BJ (cell line): ENCODE results near the gene CXorf65. TPM values are rescaled to one million over a fixed set of nuclear protein-coding genes. Genes with fewer than 3 reads are reported as not detected.

Experiments
- CTCF ChIA-PET: fragments of 350-600 bp; formaldehyde crosslinking; extraction: SDS; loops from one replicate; lab custom pipeline; 2021; ENCODE audit warnings: antibody characterized with exemption, inconsistent platforms; lab: Yijun Ruan, JAX
- POLR2A ChIA-PET: fragments of 300-600 bp; sonication (Branson Sonifier 250); formaldehyde crosslinking; extraction: SDS; loops from one replicate; lab custom pipeline; 2021; ENCODE audit warnings: antibody characterized with exemption; lab: Charles Lee
- DNase-seq: peaks from one replicate; pipeline ENCODE4 v3.0.0-alpha.2; 2011; ENCODE audit warnings: low read depth
- H3K27me3 ChIP-seq: 2 replicates; pipeline ENCODE4 v1.6.0; 2011; ENCODE audit warnings: low read length; ENCODE audit not compliant: control insufficient read depth, insufficient read depth
- H3K36me3 ChIP-seq: 2 replicates; pipeline ENCODE4 v1.5.1; 2011; ENCODE audit warnings: low read length; ENCODE audit not compliant: control insufficient read depth, insufficient read depth
- H3K4me3 ChIP-seq: 2 replicates; pipeline ENCODE4 v1.5.1; 2011; ENCODE audit warnings: low read depth, mild to moderate bottlenecking, control low read depth, low read length
- polyA plus RNA-seq: library from polyadenylated mRNA; depleted of rRNA; stranded (reverse); fragments of >200 nt; gene quantifications from 2 replicates; pipeline ENCODE4 v1.2.3, GENCODE V29; 2011
- TF ChIP-seq, protein P1 (sequence below): IDR thresholded peaks from 2 replicates; pipeline ENCODE4 v1.5.1; 2011; ENCODE audit warnings: low read depth, mild to moderate bottlenecking, control low read depth, inconsistent platforms, low read length, moderate library complexity; ENCODE audit not compliant: insufficient read depth

The CXorf65 gene
- polyA plus RNA-seq, 1 experiment, result not detected

DNA sequence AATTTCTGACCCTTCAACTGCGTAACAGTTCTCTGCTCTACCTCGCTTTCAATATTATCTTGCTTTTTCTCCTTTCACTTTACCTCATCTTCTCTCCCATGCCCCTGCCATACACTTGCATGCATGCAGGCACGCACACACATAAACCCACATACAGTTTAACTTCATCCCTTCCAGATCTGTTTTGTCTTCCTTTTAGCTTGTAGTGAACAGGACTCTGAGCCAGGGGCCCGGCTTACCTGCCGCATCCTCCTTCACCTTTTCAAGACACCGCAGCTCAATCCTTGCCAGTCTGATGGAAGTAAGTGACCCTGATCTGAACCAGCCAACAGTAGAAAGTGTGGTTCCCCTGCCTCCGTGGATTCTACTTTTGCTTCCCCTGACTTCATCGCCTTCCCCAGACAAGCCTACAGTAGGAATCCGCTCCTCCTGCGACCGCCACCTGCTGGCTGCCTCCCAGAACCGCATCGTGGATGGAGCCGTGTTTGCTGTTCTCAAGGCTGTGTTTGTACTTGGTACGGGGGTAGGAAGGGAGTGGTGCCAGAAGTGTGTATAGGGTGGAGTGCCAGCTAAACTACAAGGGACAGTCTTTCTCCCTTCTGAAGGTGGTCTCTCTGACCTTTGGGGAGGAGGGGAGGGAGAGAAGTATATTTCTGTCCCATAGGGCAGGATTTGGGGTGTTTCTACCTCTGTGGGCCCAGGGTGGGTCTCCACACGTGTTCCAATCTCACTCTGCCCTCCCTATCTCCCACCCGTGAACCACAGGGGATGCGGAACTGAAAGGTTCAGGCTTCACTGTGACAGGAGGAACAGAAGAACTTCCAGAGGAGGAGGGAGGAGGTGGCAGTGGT lies 22.6 kb upstream of the CXorf65 start:
- ChIA-PET POLR2A (no interaction called here), CTCF (interaction anchor here (0.6 to 3.9 kb wide), 8 partner anchors 9 to 133 kb away, joined by 3 to 19 read pairs (median 6); partner anchors contain the start of gene MED12)
- TF ChIP-seq, protein P1, sequence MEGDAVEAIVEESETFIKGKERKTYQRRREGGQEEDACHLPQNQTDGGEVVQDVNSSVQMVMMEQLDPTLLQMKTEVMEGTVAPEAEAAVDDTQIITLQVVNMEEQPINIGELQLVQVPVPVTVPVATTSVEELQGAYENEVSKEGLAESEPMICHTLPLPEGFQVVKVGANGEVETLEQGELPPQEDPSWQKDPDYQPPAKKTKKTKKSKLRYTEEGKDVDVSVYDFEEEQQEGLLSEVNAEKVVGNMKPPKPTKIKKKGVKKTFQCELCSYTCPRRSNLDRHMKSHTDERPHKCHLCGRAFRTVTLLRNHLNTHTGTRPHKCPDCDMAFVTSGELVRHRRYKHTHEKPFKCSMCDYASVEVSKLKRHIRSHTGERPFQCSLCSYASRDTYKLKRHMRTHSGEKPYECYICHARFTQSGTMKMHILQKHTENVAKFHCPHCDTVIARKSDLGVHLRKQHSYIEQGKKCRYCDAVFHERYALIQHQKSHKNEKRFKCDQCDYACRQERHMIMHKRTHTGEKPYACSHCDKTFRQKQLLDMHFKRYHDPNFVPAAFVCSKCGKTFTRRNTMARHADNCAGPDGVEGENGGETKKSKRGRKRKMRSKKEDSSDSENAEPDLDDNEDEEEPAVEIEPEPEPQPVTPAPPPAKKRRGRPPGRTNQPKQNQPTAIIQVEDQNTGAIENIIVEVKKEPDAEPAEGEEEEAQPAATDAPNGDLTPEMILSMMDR, result peak; percentile 82
- H3K27me3 ChIP-seq, result no peaks in the 10 kb centered on the region
- H3K36me3 ChIP-seq, result peaks cover 32% of the 10 kb centered on the region
- no peak overlapping the region for H3K4me3 ChIP-seq
- DNase-seq, result no peak

DNA sequence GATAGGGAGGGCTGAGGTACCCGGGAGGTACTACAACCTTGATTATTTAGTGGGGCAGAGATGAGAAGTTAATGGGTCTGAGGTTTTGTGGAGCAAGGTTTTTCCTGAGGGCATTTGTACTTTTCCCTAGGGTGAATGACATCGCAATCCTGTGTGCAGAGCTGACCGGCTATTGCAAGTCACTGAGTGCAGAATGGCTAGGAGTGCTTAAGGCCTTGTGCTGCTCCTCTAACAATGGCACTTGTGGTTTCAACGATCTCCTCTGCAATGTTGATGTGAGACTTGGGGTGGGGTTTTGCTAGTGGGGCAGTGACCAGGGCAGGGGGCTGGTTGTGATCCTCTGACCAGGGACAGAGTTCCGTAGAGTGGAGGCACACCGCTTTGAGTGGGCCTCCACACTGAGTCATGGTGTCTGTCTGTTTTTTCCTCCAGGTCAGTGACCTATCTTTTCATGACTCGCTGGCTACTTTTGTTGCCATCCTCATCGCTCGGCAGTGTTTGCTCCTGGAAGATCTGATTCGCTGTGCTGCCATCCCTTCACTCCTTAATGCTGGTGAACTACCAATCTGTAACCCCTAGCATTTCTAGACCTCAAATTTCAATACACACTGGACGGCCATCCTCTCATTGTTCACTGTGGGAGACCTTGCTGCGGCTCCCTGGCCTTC lies 21.8 kb upstream of the CXorf65 start:
- TF ChIP-seq, protein P1, result no peak
- H3K4me3 ChIP-seq, result no peak overlapping the region
- H3K36me3 ChIP-seq, result peaks cover 30% of the 10 kb centered on the region
- ChIA-PET CTCF (interaction anchor here (0.6 to 3.9 kb wide), 7 partner anchors 8 to 130 kb away, joined by 3 to 19 read pairs (median 6); partner anchors contain the start of gene MED12), POLR2A (no interaction called here)
- no peak for DNase-seq
- no peaks in the 10 kb centered on the region for H3K27me3 ChIP-seq

DNA sequence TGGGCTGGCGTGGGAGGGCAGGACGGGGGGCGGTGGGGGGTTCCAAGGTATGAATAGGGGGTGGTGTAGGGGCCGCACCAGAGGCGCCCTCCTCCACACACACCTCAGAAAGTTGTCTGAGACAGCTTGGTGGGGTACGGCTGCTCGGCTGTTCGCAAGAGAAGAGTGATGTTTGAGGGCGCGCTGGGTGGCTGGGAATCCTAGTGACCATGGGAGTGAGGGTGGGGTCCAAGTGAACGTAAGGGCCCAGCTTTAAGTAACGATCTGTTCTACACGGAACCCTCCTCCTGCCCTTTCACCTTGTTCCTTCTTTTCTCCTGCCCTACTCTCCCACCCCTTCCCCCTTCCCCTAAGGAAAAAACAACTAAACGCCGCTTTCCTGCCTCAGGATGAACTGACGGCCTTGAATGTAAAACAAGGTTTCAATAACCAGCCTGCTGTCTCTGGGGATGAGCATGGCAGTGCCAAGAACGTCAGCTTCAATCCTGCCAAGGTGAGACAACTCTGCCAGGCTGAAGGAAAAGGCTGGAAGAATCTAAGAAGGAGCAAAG lies 12.5 kb upstream of the CXorf65 start:
- Histone ChIP-seq H3K36me3 (peaks cover 11% of the 10 kb centered on the region), H3K27me3 (no peaks in the 10 kb centered on the region), H3K4me3 (peak overlapping the region; percentile 69)
- TF ChIP-seq, protein P1, result no peak
- DNase-seq, result no peak
- CTCF ChIA-PET, result interaction anchor here (0.9 to 2.3 kb wide), 3 partner anchors 11 to 22 kb away, joined by 3 to 8 read pairs (median 3); partner anchors contain the start of gene CXorf65
- POLR2A ChIA-PET, result interaction anchor here (1.4 kb wide), 1 partner anchor 13 kb away, joined by 4 read pairs; the partner anchor contains the start of gene CXorf65

DNA sequence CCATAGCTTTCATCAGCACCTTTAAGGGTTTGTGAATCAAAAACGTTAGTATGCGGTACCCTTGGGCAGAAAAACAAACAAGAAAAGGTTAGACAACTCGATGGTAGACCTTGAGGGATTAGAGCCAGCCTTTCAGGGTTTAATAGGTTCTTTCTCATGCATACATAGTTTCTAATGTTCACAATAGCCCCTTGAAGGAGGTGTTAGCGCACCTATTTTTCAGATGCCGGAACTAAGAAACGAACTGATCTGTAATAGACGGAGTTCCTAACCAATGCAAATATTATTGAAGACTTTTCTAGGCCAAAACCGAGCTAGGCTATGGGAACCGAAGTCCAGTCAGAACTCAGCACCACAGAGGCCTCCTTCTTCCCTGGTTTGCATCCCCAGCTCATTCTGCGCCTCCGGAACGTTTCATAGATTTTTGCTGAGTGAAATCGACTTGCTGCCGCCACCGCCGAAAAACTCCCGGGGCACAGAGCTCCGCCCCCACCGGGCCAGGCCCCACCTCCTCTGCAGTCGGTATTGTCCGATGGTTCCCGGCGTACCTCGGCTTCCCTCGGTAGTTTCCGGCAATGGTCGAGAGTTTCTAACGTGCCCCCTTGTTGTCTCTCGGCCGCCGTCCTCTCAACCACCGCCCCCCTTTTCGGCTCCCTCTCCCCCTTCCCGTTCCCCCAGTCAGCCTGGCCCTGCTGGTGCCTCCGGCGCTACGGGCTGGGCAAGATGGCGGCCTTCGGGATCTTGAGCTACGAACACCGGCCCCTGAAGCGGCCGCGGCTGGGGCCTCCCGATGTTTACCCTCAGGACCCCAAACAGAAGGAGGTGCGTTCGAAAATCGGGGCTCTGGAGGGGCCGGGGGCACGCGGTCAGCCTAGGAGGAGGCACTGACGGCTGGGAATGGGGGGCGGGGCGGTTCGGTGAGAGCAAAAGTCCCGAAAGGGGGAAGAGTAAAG lies 11.8 kb upstream of the CXorf65 start, which contains the start of gene MED12:
Gene MED12 (plus strand): TSS at position 565 of the 953 bp plus-strand sequence. CDS start 159 bp downstream, at position 724.
- peak; percentile 35 for DNase-seq
- peak within 1 kb of the TSS; percentile 69 for H3K4me3 ChIP-seq
- no peaks in the 10 kb centered on the region for H3K27me3 ChIP-seq
- TF ChIP-seq, protein P1, result no peak
- ChIA-PET CTCF (interaction anchor here (0.6 to 2.3 kb wide), 6 partner anchors 9 to 181 kb away, joined by 3 to 8 read pairs (median 4); partner anchors contain the start of gene CXorf65), POLR2A (interaction anchor here (1.4 kb wide), 1 partner anchor 12 kb away, joined by 4 read pairs; the partner anchor contains the start of gene CXorf65)
- H3K36me3 ChIP-seq, result peaks cover 11% of the 10 kb centered on the region
